ENCODE measurements around the gene TMEM50B.
"Not testable (repeated sequence)": the region's sequence is repeated elsewhere in the genome, so short reads cannot be mapped to it uniquely, and the experiment has no call there.

The TMEM50B gene

GRCh38 chr21:33449616-33450015 lies 30.2 kb downstream of the TMEM50B start:
- no peak for ATAC-seq
- TF ChIP-seq ZNF70 (CRISPR knock-in tag; IDR thresholded peaks at IDR 0.05): no peak
- TF ChIP-seq, protein P1, sequence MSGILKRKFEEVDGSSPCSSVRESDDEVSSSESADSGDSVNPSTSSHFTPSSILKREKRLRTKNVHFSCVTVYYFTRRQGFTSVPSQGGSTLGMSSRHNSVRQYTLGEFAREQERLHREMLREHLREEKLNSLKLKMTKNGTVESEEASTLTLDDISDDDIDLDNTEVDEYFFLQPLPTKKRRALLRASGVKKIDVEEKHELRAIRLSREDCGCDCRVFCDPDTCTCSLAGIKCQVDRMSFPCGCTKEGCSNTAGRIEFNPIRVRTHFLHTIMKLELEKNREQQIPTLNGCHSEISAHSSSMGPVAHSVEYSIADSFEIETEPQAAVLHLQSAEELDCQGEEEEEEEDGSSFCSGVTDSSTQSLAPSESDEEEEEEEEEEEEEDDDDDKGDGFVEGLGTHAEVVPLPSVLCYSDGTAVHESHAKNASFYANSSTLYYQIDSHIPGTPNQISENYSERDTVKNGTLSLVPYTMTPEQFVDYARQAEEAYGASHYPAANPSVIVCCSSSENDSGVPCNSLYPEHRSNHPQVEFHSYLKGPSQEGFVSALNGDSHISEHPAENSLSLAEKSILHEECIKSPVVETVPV (CRISPR knock-in tag; IDR thresholded peaks at IDR 0.05): no peak

DNA sequence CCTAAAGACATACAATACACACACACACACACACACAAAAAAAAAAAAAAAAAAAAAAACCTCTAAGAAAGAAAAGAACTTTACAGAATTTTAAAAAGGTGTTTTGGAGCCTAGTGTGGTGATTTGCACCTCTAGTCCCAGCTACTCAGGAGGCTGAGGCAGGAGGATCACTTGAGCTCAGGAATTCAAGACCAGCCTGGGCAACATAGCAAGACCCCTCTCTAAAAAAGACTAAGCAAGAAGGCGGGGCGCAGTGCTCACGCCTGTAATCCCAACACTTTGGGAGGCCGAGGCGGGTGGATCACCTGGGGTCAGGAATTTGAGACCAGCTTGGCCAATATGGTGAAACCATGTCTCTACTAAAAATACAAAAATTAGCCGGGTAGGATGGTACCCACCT lies 33.2 kb downstream of the TMEM50B start:
- ATAC-seq: not testable (repeated sequence)

- TF ChIP-seq ARNTL (CRISPR knock-in tag; IDR thresholded peaks at IDR 0.05; ENCODE audit: borderline replicate concordance, low read depth): no peak
- no peak for TF ChIP-seq CREB5 (CRISPR knock-in tag; IDR thresholded peaks at IDR 0.05; ENCODE audit: low read depth)
- TF ChIP-seq, protein P2, sequence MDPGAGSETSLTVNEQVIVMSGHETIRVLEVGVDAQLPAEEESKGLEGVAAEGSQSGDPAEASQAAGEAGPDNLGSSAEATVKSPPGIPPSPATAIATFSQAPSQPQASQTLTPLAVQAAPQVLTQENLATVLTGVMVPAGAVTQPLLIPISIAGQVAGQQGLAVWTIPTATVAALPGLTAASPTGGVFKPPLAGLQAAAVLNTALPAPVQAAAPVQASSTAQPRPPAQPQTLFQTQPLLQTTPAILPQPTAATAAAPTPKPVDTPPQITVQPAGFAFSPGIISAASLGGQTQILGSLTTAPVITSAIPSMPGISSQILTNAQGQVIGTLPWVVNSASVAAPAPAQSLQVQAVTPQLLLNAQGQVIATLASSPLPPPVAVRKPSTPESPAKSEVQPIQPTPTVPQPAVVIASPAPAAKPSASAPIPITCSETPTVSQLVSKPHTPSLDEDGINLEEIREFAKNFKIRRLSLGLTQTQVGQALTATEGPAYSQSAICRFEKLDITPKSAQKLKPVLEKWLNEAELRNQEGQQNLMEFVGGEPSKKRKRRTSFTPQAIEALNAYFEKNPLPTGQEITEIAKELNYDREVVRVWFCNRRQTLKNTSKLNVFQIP (CRISPR knock-in tag; IDR thresholded peaks at IDR 0.05; ENCODE audit: borderline replicate concordance, low read depth): no peak
- TF ChIP-seq GLIS3 (CRISPR knock-in tag; IDR thresholded peaks at IDR 0.05): no peak
- no peak for TF ChIP-seq OSR1 (CRISPR knock-in tag; IDR thresholded peaks at IDR 0.05)
- TF ChIP-seq, protein P1 (CRISPR knock-in tag; IDR thresholded peaks at IDR 0.05): no peak
- TF ChIP-seq SNAI2 (CRISPR knock-in tag; IDR thresholded peaks at IDR 0.05): no peak
- TF ChIP-seq ISL1 (CRISPR knock-in tag; IDR thresholded peaks at IDR 0.05): no peak
- no peak for TF ChIP-seq ZNF565 (CRISPR knock-in tag; conservative IDR thresholded peaks at IDR 0.05; ENCODE audit: low read depth)
- TF ChIP-seq TCF4 (CRISPR knock-in tag; IDR thresholded peaks at IDR 0.05; ENCODE audit: borderline replicate concordance): no peak
- no peak for TF ChIP-seq CSDC2 (CRISPR knock-in tag; IDR thresholded peaks at IDR 0.05)
- TF ChIP-seq ZNF70 (CRISPR knock-in tag; IDR thresholded peaks at IDR 0.05): no peak
- TF ChIP-seq BACH2 (CRISPR knock-in tag; IDR thresholded peaks at IDR 0.05; ENCODE audit: borderline replicate concordance): no peak
- TF ChIP-seq, protein P3, sequence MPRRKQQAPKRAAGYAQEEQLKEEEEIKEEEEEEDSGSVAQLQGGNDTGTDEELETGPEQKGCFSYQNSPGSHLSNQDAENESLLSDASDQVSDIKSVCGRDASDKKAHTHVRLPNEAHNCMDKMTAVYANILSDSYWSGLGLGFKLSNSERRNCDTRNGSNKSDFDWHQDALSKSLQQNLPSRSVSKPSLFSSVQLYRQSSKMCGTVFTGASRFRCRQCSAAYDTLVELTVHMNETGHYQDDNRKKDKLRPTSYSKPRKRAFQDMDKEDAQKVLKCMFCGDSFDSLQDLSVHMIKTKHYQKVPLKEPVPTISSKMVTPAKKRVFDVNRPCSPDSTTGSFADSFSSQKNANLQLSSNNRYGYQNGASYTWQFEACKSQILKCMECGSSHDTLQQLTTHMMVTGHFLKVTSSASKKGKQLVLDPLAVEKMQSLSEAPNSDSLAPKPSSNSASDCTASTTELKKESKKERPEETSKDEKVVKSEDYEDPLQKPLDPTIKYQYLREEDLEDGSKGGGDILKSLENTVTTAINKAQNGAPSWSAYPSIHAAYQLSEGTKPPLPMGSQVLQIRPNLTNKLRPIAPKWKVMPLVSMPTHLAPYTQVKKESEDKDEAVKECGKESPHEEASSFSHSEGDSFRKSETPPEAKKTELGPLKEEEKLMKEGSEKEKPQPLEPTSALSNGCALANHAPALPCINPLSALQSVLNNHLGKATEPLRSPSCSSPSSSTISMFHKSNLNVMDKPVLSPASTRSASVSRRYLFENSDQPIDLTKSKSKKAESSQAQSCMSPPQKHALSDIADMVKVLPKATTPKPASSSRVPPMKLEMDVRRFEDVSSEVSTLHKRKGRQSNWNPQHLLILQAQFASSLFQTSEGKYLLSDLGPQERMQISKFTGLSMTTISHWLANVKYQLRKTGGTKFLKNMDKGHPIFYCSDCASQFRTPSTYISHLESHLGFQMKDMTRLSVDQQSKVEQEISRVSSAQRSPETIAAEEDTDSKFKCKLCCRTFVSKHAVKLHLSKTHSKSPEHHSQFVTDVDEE (CRISPR knock-in tag; IDR thresholded peaks at IDR 0.05): no peak
- TF ChIP-seq, protein P4, sequence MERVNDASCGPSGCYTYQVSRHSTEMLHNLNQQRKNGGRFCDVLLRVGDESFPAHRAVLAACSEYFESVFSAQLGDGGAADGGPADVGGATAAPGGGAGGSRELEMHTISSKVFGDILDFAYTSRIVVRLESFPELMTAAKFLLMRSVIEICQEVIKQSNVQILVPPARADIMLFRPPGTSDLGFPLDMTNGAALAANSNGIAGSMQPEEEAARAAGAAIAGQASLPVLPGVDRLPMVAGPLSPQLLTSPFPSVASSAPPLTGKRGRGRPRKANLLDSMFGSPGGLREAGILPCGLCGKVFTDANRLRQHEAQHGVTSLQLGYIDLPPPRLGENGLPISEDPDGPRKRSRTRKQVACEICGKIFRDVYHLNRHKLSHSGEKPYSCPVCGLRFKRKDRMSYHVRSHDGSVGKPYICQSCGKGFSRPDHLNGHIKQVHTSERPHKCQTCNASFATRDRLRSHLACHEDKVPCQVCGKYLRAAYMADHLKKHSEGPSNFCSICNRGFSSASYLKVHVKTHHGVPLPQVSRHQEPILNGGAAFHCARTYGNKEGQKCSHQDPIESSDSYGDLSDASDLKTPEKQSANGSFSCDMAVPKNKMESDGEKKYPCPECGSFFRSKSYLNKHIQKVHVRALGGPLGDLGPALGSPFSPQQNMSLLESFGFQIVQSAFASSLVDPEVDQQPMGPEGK (CRISPR knock-in tag; IDR thresholded peaks at IDR 0.05; ENCODE audit: borderline replicate concordance): no peak
- no peak for TF ChIP-seq RARB (CRISPR knock-in tag; IDR thresholded peaks at IDR 0.05)
- no peak for ATAC-seq
Observed at GRCh38 chr21:33444499-33444898, 35.3 kb downstream of the TMEM50B start.

GRCh38 chr21:33443194-33443593 lies 36.6 kb downstream of the TMEM50B start:
- no peak for TF ChIP-seq BACH2 (CRISPR knock-in tag; IDR thresholded peaks at IDR 0.05; ENCODE audit: borderline replicate concordance)
- no peak for ATAC-seq
